Measurements from ENCODE around the gene USP8. TPM values are rescaled to one million over a fixed set of nuclear protein-coding genes. Genes with fewer than 3 reads are reported as not detected.
A peak's percentile ranks its signal among the peaks of the same experiment; 100 is the strongest.
"Not testable (repeated sequence)": the region's sequence is repeated elsewhere in the genome, so short reads cannot be mapped to it uniquely, and the experiment has no call there.

The USP8 gene
- polyA plus RNA-seq (2013): 58.3 and 59.8 TPM in 2 replicates

- peak within 1 kb of the TSS; percentile 96 for H4K12ac ChIP-seq (ENCODE audit: low read depth, low read length)
- peak within 1 kb of the TSS; percentile 43 for H3K27ac ChIP-seq (ENCODE audit: low read depth, low read length)
- peak within 1 kb of the TSS; percentile 89 for H4K91ac ChIP-seq (ENCODE audit: low read depth, low read length)
- H3K9me3 ChIP-seq (ENCODE audit: insufficient read depth, low read depth, low read length): no peaks in the 10 kb centered on the region
- no peaks in the 10 kb centered on the region for H3K27me3 ChIP-seq (ENCODE audit: insufficient read depth, low read length)
- H3K4me1 ChIP-seq (ENCODE audit: control insufficient read depth in 1 of 2, insufficient read depth in 2 of 2, low read length in 2 of 2): peaks cover 1 to 3% of the 10 kb centered on the region in 2 experiments
- peak within 1 kb of the TSS; percentile 88 for H3K4me3 ChIP-seq (ENCODE audit: low read depth, low read length)
- peak within 1 kb of the TSS; percentile 94 for H3K14ac ChIP-seq (ENCODE audit: low read length)
- peak within 1 kb of the TSS; percentile 95 for H3K4ac ChIP-seq (ENCODE audit: low read depth, low read length)
- peaks cover 6% of the 10 kb centered on the region for H3K79me1 ChIP-seq (ENCODE audit: low read length)
- peak within 1 kb of the TSS; percentile 71 for H2BK5ac ChIP-seq (ENCODE audit: low read depth, low read length, poor library complexity)
- peak within 1 kb of the TSS; percentile 99 for H4K8ac ChIP-seq (ENCODE audit: low read depth, low read length)
- no peak within 1 kb of the TSS for H3K23ac ChIP-seq (ENCODE audit: low read length)
- peaks cover 11% of the 10 kb centered on the region for H3K79me2 ChIP-seq (ENCODE audit: control insufficient read depth, insufficient read depth, low read length, poor library complexity)
- peak within 1 kb of the TSS; percentile 80 for H3K9ac ChIP-seq (ENCODE audit: low read length)
- H3K36me3 ChIP-seq (ENCODE audit: control insufficient read depth in 1 of 2, insufficient read depth in 2 of 2, low read length in 2 of 2): peaks cover 6 to 7% of the 10 kb centered on the region in 2 experiments
- H2AFZ ChIP-seq (ENCODE audit: insufficient read depth, low read length, poor library complexity): peak within 1 kb of the TSS; percentile 81
- no CpG with 5 or more reads among the region's 55 CpGs for WGBS (ENCODE audit: extremely low coverage, insufficient coverage, insufficient read length)
- H2BK120ac ChIP-seq (ENCODE audit: insufficient read depth, low read length, poor library complexity): peak within 1 kb of the TSS; percentile 76
- peak within 1 kb of the TSS; percentile 88 for H3K18ac ChIP-seq (ENCODE audit: low read length)
- H2AK5ac ChIP-seq (ENCODE audit: low read length): peak within 1 kb of the TSS; percentile 44
- H2BK12ac ChIP-seq (ENCODE audit: low read length): peak within 1 kb of the TSS; percentile 34
- H3K4me2 ChIP-seq (ENCODE audit: low read length): peak within 1 kb of the TSS; percentile 91
- DNase-seq: peak; percentile 98 to 99
Observed at GRCh38 chr15:50424066-50424890, at the start of gene USP8. Gene USP8, plus strand, starts transcription at chr15:50424405. Its CDS starts 14,669 bp downstream, at chr15:50439074.

- Histone ChIP-seq H4K8ac (ENCODE audit: low read depth, low read length) (no peak overlapping the region), H3K4me2 (ENCODE audit: low read length) (no peak overlapping the region), H3K4me1 (ENCODE audit: control insufficient read depth in 1 of 2, insufficient read depth in 2 of 2, low read length in 2 of 2) (no peaks in the 10 kb centered on the region), H3K23ac (ENCODE audit: low read length) (no peak overlapping the region), H3K4me3 (ENCODE audit: low read depth, low read length) (no peak overlapping the region), H2BK12ac (ENCODE audit: low read length) (no peak overlapping the region), H3K9me3 (ENCODE audit: insufficient read depth, low read depth, low read length) (no peaks in the 10 kb centered on the region), H2BK5ac (ENCODE audit: low read depth, low read length, poor library complexity) (no peak overlapping the region), H3K27me3 (ENCODE audit: insufficient read depth, low read length) (no peaks in the 10 kb centered on the region), H3K14ac (ENCODE audit: low read length) (no peak overlapping the region), H3K9ac (ENCODE audit: low read length) (no peak overlapping the region), H3K36me3 (ENCODE audit: control insufficient read depth in 1 of 2, insufficient read depth in 2 of 2, low read length in 2 of 2) (no peaks in the 10 kb centered on the region), H3K79me1 (ENCODE audit: low read length) (no peaks in the 10 kb centered on the region), H4K12ac (ENCODE audit: low read depth, low read length) (no peak overlapping the region), H2BK120ac (ENCODE audit: insufficient read depth, low read length, poor library complexity) (no peak overlapping the region), H3K27ac (ENCODE audit: low read depth, low read length) (no peak overlapping the region), H2AFZ (ENCODE audit: insufficient read depth, low read length, poor library complexity) (no peak overlapping the region), H3K18ac (ENCODE audit: low read length) (no peak overlapping the region), H2AK5ac (ENCODE audit: low read length) (no peak overlapping the region), H3K79me2 (ENCODE audit: control insufficient read depth, insufficient read depth, low read length, poor library complexity) (no peaks in the 10 kb centered on the region), H4K91ac (ENCODE audit: low read depth, low read length) (no peak overlapping the region), H3K4ac (ENCODE audit: low read depth, low read length) (no peak overlapping the region)
- WGBS (ENCODE audit: extremely low coverage, insufficient coverage, insufficient read length): no CpG with 5 or more reads among the region's 3 CpGs
- no peak for DNase-seq
Observed at GRCh38 chr15:50377867-50378751, 46.1 kb upstream of the USP8 start.

DNA sequence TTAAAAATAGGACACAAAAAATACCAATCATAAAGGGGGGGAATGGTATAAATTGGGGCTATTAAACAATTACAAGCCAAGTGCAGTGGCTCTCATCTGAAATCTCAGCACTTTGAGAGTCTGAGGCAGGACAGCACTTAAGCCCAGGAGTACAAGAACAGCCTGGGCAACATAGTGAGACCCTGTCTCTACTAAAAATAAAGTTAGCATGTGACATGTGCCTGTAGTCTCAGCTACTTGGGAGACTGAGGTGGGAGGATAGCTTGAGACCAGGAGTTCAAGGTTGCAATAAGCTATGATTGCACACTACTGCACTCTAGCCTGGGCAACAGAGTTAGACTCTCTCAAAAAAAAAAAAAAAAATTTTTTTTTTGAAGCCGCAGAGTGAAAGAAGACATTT, 45.4 kb upstream of the USP8 start:
- no CpG with 5 or more reads among the region's 1 CpG for WGBS (ENCODE audit: extremely low coverage, insufficient coverage, insufficient read length)
- no peaks in the 10 kb centered on the region for H3K4me1 ChIP-seq (ENCODE audit: control insufficient read depth in 1 of 2, insufficient read depth in 2 of 2, low read length in 2 of 2)
- H3K79me2 ChIP-seq (ENCODE audit: control insufficient read depth, insufficient read depth, low read length, poor library complexity): no peaks in the 10 kb centered on the region
- H2BK5ac ChIP-seq (ENCODE audit: low read depth, low read length, poor library complexity): no peak overlapping the region
- H3K9me3 ChIP-seq (ENCODE audit: insufficient read depth, low read depth, low read length): no peaks in the 10 kb centered on the region
- H3K18ac ChIP-seq (ENCODE audit: low read length): no peak overlapping the region
- H3K9ac ChIP-seq (ENCODE audit: low read length): no peak overlapping the region
- no peak overlapping the region for H3K27ac ChIP-seq (ENCODE audit: low read depth, low read length)
- H3K14ac ChIP-seq (ENCODE audit: low read length): no peak overlapping the region
- no peak overlapping the region for H4K8ac ChIP-seq (ENCODE audit: low read depth, low read length)
- no peak overlapping the region for H4K12ac ChIP-seq (ENCODE audit: low read depth, low read length)
- DNase-seq: no peak
- H2BK120ac ChIP-seq (ENCODE audit: insufficient read depth, low read length, poor library complexity): no peak overlapping the region
- no peak overlapping the region for H3K4me3 ChIP-seq (ENCODE audit: low read depth, low read length)
- H3K36me3 ChIP-seq (ENCODE audit: control insufficient read depth in 1 of 2, insufficient read depth in 2 of 2, low read length in 2 of 2): no peaks in the 10 kb centered on the region
- no peaks in the 10 kb centered on the region for H3K79me1 ChIP-seq (ENCODE audit: low read length)
- H2AFZ ChIP-seq (ENCODE audit: insufficient read depth, low read length, poor library complexity): no peak overlapping the region
- H2AK5ac ChIP-seq (ENCODE audit: low read length): no peak overlapping the region
- H3K4me2 ChIP-seq (ENCODE audit: low read length): no peak overlapping the region
- H2BK12ac ChIP-seq (ENCODE audit: low read length): no peak overlapping the region
- no peaks in the 10 kb centered on the region for H3K27me3 ChIP-seq (ENCODE audit: insufficient read depth, low read length)
- H3K23ac ChIP-seq (ENCODE audit: low read length): no peak overlapping the region
- no peak overlapping the region for H3K4ac ChIP-seq (ENCODE audit: low read depth, low read length)
- no peak overlapping the region for H4K91ac ChIP-seq (ENCODE audit: low read depth, low read length)

DNA sequence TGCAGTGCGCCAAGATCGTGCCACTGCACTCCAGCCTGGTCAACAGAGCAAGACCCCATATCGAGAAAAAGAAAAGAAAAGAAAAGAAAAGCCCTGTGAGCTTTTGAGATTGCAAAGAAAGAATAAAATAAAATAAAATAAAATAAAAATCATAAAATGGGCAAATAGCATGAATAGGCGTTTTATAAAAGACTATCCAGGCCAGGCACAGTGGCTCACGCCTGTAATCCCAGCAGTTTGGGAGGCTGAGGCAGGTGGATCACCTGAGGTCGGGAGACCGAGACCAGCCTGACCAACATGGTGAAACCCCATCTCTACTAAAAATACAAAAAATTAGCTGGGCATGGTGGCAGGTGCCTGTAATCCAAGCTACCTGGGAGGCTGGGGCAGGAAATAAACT, 44.8 kb upstream of the USP8 start:
- not testable (repeated sequence) for H2BK12ac ChIP-seq (ENCODE audit: low read length); H3K79me2 ChIP-seq (ENCODE audit: control insufficient read depth, insufficient read depth, low read length, poor library complexity); H3K9me3 ChIP-seq (ENCODE audit: insufficient read depth, low read depth, low read length); H3K9ac ChIP-seq (ENCODE audit: low read length); H2AK5ac ChIP-seq (ENCODE audit: low read length); DNase-seq; H4K91ac ChIP-seq (ENCODE audit: low read depth, low read length); H3K4ac ChIP-seq (ENCODE audit: low read depth, low read length); H3K79me1 ChIP-seq (ENCODE audit: low read length); H2BK120ac ChIP-seq (ENCODE audit: insufficient read depth, low read length, poor library complexity); H3K4me3 ChIP-seq (ENCODE audit: low read depth, low read length); H3K18ac ChIP-seq (ENCODE audit: low read length); H4K12ac ChIP-seq (ENCODE audit: low read depth, low read length); H2AFZ ChIP-seq (ENCODE audit: insufficient read depth, low read length, poor library complexity); H3K27ac ChIP-seq (ENCODE audit: low read depth, low read length); H2BK5ac ChIP-seq (ENCODE audit: low read depth, low read length, poor library complexity); H3K4me1 ChIP-seq (ENCODE audit: control insufficient read depth in 1 of 2, insufficient read depth in 2 of 2, low read length in 2 of 2); H3K36me3 ChIP-seq (ENCODE audit: control insufficient read depth in 1 of 2, insufficient read depth in 2 of 2, low read length in 2 of 2); H3K14ac ChIP-seq (ENCODE audit: low read length); H3K27me3 ChIP-seq (ENCODE audit: insufficient read depth, low read length); H3K4me2 ChIP-seq (ENCODE audit: low read length); H4K8ac ChIP-seq (ENCODE audit: low read depth, low read length); H3K23ac ChIP-seq (ENCODE audit: low read length)
- WGBS (ENCODE audit: extremely low coverage, insufficient coverage, insufficient read length): no CpG with 5 or more reads among the region's 7 CpGs
